Measurements from ENCODE around the gene KLHL17.

Gene KLHL17

DNA sequence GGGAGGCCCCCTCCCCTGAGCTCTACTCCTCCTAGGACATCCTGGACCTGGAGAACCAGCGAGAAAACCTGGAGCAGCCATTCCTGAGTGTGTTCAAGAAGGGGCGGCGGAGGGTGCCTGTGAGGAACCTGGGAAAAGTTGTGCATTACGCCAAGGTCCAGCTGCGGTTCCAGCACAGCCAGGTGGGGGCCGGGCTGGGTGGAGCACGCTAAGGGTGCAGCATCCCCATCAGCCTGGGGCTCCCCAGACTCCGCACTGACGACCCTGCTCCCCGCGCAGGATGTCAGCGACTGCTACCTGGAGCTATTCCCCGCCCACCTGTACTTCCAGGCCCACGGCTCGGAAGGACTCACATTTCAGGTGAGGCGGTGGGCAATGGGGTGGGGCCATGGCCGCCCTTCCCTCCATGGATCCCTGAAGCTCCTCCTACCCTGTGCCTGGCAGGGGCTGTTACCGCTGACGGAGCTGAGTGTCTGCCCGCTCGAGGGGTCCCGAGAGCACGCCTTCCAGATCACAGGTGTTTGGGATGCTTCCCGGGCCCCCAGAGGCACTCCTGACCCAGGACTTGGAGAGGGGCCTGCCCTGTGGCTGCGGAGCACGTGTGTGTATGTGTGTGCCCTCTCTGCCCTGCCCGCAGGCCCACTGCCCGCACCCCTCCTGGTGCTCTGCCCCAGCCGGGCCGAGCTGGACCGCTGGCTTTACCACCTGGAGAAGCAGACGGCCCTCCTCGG is 10.0 kb downstream of the KLHL17 start:
- Histone ChIP-seq H3K4me1 (ENCODE audit: control insufficient read depth, insufficient read depth, low read length) (peaks cover 9% of the 10 kb centered on the region), H3K27me3 (ENCODE audit: control insufficient read depth, insufficient read depth, low read length, poor library complexity, severe bottlenecking) (peaks cover 88% of the 10 kb centered on the region), H3K4me3 (ENCODE audit: insufficient read depth, low read depth, low read length) (no peak overlapping the region), H3K27ac (ENCODE audit: insufficient read depth, low read depth, low read length, poor library complexity, severe bottlenecking) (no peak overlapping the region), H3K9me3 (ENCODE audit: control insufficient read depth, low read length) (no peaks in the 10 kb centered on the region), H3K36me3 (ENCODE audit: control insufficient read depth, insufficient read depth, low read length) (no peaks in the 10 kb centered on the region)
- 67 to 70% methylated on average over 33 of the region's 33 CpGs for WGBS, 2 experiments

GRCh38 chr1:970973-971730 is 10.8 kb downstream of the KLHL17 start:
- H3K36me3 ChIP-seq (ENCODE audit: control insufficient read depth, insufficient read depth, low read length) = no peaks in the 10 kb centered on the region
- H3K27me3 ChIP-seq (ENCODE audit: control insufficient read depth, insufficient read depth, low read length, poor library complexity, severe bottlenecking) = peaks cover 88% of the 10 kb centered on the region
- 85 to 87% methylated on average over 42 of the region's 42 CpGs for WGBS, 2 experiments

DNA sequence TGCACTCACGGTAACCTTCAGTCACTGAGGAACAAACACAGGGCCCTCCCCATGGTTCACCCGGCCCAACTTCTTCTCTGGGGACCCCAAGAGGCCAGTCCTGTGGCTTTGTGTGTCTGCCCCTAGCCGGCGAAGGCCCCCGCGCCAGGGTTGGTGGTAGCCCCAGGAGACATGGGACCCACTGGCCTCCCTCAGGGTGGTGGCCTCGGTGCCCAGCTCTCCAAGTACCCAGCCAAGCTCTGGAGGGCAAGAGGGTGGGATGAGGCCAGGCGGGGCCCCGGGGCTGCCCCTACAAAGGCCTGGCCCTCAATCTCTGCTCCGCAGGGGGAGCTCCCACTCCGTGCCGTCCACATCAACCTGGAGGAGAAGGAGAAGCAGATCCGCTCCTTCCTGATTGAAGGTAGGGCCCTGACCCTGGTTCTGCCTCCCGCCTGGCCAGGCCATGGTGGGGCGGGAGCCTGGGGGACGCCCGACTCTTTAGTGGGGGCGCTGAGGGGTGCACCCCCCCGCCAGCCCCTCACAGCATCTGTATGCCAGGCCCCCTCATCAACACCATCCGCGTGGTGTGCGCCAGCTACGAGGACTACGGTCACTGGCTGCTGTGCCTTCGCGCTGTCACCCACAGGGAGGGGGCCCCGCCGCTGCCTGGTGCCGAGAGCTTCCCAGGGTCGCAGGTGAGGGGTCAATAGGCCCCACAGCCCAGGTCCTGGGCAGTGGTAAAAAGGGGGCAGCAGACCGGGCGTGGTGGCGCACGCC is 11.5 kb downstream of the KLHL17 start:
- H3K9me3 ChIP-seq (ENCODE audit: control insufficient read depth, low read length) = no peaks in the 10 kb centered on the region
- 89 to 90% methylated on average over 34 of the region's 34 CpGs for WGBS, 2 experiments

More at GRCh38 chr1:970973-971730, 10.8 kb downstream of the KLHL17 start:
- no peak overlapping the region for H3K4me3 ChIP-seq (ENCODE audit: insufficient read depth, low read depth, low read length)
- H3K9me3 ChIP-seq (ENCODE audit: control insufficient read depth, low read length) = no peaks in the 10 kb centered on the region
- H3K4me1 ChIP-seq (ENCODE audit: control insufficient read depth, insufficient read depth, low read length) = peaks cover 9% of the 10 kb centered on the region
- H3K27ac ChIP-seq (ENCODE audit: insufficient read depth, low read depth, low read length, poor library complexity, severe bottlenecking) = no peak overlapping the region

DNA sequence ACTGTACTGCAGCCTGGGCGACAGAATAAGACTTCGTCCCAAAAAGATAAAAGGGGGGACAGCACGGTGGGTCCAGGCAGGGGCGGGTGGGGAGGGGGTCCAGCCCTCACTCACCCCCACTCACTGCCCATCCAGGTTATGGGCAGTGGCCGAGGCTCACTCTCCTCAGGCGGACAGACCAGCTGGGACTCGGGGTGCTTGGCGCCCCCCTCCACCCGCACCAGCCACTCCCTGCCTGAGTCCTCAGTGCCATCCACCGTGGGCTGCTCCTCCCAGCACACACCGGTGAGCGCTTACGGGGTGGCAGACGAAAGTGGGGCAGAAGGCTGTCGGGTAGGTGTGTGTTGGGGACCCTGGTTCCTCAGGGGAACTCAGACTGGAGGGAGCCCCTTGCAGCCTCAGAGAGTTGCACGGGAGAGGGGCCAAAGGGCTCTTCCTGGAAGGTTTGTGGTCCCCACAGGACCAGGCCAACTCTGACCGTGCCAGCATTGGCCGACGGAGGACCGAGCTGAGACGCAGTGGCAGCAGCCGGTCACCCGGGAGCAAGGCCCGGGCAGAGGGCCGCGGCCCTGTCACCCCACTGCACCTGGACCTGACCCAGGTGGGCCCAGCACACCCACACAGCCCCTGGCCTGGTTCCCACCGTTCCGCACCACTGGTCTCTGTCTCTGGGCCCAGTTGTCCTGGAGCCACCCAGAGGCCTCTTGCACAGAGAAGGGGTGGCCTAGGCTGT is 12.5 kb downstream of the KLHL17 start:
- H3K36me3 ChIP-seq (ENCODE audit: control insufficient read depth, insufficient read depth, low read length) = no peaks in the 10 kb centered on the region
- WGBS, 2 experiments = 90% methylated on average over 28 of the region's 28 CpGs
- peaks cover 73% of the 10 kb centered on the region for H3K27me3 ChIP-seq (ENCODE audit: control insufficient read depth, insufficient read depth, low read length, poor library complexity, severe bottlenecking)

More for the DNA sequence above, 11.5 kb downstream of the KLHL17 start:
- Histone ChIP-seq H3K36me3 (ENCODE audit: control insufficient read depth, insufficient read depth, low read length) (no peaks in the 10 kb centered on the region), H3K4me1 (ENCODE audit: control insufficient read depth, insufficient read depth, low read length) (peaks cover under 1% of the 10 kb centered on the region), H3K27ac (ENCODE audit: insufficient read depth, low read depth, low read length, poor library complexity, severe bottlenecking) (no peak overlapping the region), H3K27me3 (ENCODE audit: control insufficient read depth, insufficient read depth, low read length, poor library complexity, severe bottlenecking) (peaks cover 83% of the 10 kb centered on the region), H3K4me3 (ENCODE audit: insufficient read depth, low read depth, low read length) (no peak overlapping the region)

GRCh38 chr1:973459-974292 is 13.3 kb downstream of the KLHL17 start:
- Histone ChIP-seq H3K4me1 (ENCODE audit: control insufficient read depth, insufficient read depth, low read length) (no peaks in the 10 kb centered on the region), H3K36me3 (ENCODE audit: control insufficient read depth, insufficient read depth, low read length) (no peaks in the 10 kb centered on the region), H3K4me3 (ENCODE audit: insufficient read depth, low read depth, low read length) (no peak overlapping the region), H3K27me3 (ENCODE audit: control insufficient read depth, insufficient read depth, low read length, poor library complexity, severe bottlenecking) (peaks cover 66% of the 10 kb centered on the region), H3K9me3 (ENCODE audit: control insufficient read depth, low read length) (no peaks in the 10 kb centered on the region), H3K27ac (ENCODE audit: insufficient read depth, low read depth, low read length, poor library complexity, severe bottlenecking) (no peak overlapping the region)
- 85 to 86% methylated on average over 28 of the region's 28 CpGs for WGBS, 2 experiments

More for the DNA sequence above, 12.5 kb downstream of the KLHL17 start:
- Histone ChIP-seq H3K9me3 (ENCODE audit: control insufficient read depth, low read length) (no peaks in the 10 kb centered on the region), H3K4me3 (ENCODE audit: insufficient read depth, low read depth, low read length) (no peak overlapping the region), H3K27ac (ENCODE audit: insufficient read depth, low read depth, low read length, poor library complexity, severe bottlenecking) (no peak overlapping the region), H3K4me1 (ENCODE audit: control insufficient read depth, insufficient read depth, low read length) (no peaks in the 10 kb centered on the region)

- Histone ChIP-seq H3K27ac (ENCODE audit: insufficient read depth, low read depth, low read length, poor library complexity, severe bottlenecking) (no peak overlapping the region), H3K27me3 (ENCODE audit: control insufficient read depth, insufficient read depth, low read length, poor library complexity, severe bottlenecking) (peaks cover 60% of the 10 kb centered on the region)
Measured at GRCh38 chr1:974293-974640, 13.9 kb downstream of the KLHL17 start.

DNA sequence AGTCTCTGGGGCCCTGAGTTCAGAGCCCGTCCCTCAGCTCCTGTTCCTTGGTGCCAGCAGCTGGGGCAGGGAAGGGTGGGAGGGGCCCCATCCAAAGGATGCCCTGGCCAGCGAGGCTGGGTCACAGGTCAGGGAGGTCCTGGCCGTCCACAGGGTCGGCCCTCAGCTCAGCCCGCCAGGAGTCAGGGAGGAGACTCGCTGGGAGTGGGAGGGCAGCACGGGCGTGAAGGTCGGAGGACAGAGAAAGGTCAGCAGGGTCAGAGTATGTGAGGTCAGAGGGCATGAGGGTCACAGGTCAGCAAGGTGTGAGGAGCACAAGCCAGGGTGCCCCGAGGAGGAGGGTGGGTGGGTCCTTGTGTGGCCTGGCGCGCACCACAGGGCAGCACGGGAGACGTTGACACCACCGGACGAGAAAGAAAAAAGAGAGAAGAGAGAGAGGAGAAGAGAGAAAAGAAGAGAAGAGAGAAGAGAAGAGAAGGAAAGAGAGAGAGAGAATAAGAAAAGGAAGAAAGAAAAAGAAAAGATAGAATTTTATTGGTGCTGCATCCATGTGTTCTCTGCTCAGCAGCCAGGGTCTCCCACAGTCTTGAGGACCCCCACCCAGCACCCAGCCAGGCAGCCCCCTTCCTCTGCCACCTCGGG is 14.4 kb downstream of the KLHL17 start:
- H3K27ac ChIP-seq (ENCODE audit: insufficient read depth, low read depth, low read length, poor library complexity, severe bottlenecking) = no peak overlapping the region
- no peaks in the 10 kb centered on the region for H3K9me3 ChIP-seq (ENCODE audit: control insufficient read depth, low read length)
- H3K4me1 ChIP-seq (ENCODE audit: control insufficient read depth, insufficient read depth, low read length) = no peaks in the 10 kb centered on the region
- peaks cover 54% of the 10 kb centered on the region for H3K27me3 ChIP-seq (ENCODE audit: control insufficient read depth, insufficient read depth, low read length, poor library complexity, severe bottlenecking)
- no peaks in the 10 kb centered on the region for H3K36me3 ChIP-seq (ENCODE audit: control insufficient read depth, insufficient read depth, low read length)
- WGBS, 2 experiments = 90% methylated on average over 17 of the region's 17 CpGs
- no peak overlapping the region for H3K4me3 ChIP-seq (ENCODE audit: insufficient read depth, low read depth, low read length)

More at GRCh38 chr1:974293-974640, 13.9 kb downstream of the KLHL17 start:
- 91 to 92% methylated on average over 11 of the region's 11 CpGs for WGBS, 2 experiments
- Histone ChIP-seq H3K4me1 (ENCODE audit: control insufficient read depth, insufficient read depth, low read length) (no peaks in the 10 kb centered on the region), H3K36me3 (ENCODE audit: control insufficient read depth, insufficient read depth, low read length) (no peaks in the 10 kb centered on the region), H3K9me3 (ENCODE audit: control insufficient read depth, low read length) (no peaks in the 10 kb centered on the region), H3K4me3 (ENCODE audit: insufficient read depth, low read depth, low read length) (no peak overlapping the region)

DNA sequence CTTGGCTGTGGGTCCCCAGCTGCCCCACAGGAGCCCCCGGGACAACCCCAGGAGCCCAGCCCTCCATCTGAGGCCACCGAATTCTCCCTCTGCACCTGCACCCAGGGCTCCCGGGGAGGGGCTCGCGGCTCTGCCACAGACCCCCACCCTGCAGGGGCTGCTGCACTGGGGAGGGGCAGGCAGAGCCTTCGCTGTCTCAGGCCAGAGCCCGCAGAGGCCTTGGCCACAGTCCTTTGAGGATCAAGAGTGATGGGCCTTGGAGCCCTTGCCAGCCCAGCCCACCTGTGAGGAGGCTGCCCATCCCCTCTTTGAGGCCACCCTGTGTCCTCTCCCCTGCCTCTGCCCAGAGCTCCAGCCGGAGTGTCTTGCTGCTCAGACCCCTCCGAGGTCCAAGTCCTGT is 15.0 kb downstream of the KLHL17 start:
- H3K4me1 ChIP-seq (ENCODE audit: control insufficient read depth, insufficient read depth, low read length) = no peaks in the 10 kb centered on the region
- H3K9me3 ChIP-seq (ENCODE audit: control insufficient read depth, low read length) = no peaks in the 10 kb centered on the region
- H3K4me3 ChIP-seq (ENCODE audit: insufficient read depth, low read depth, low read length) = no peak overlapping the region
- H3K27ac ChIP-seq (ENCODE audit: insufficient read depth, low read depth, low read length, poor library complexity, severe bottlenecking) = no peak overlapping the region
- H3K27me3 ChIP-seq (ENCODE audit: control insufficient read depth, insufficient read depth, low read length, poor library complexity, severe bottlenecking) = peaks cover 49% of the 10 kb centered on the region
- no peaks in the 10 kb centered on the region for H3K36me3 ChIP-seq (ENCODE audit: control insufficient read depth, insufficient read depth, low read length)
- 80 to 81% methylated on average over 9 of the region's 9 CpGs for WGBS, 2 experiments

Data from ectodermal cell (in vitro differentiated cells).